GM18951 (cell line): ENCODE measurements around the gene S1PR4.

ENCODE experiments used
- POLR2A ChIP-seq: IDR thresholded peaks from 4 replicates; pipeline ENCODE4 v1.6.1; 2011; ENCODE audit warnings: mild to moderate bottlenecking; ENCODE audit not compliant: insufficient read length, insufficient read depth; ENCODE audit errors: extremely low read depth
- in situ Hi-C: fragments of 300-500 bp; cut with MboI; formaldehyde crosslinking; loops from one replicate; pipeline ENCODE4 v1.12.0; 2022; ENCODE audit warnings: low sequenced_read_pairs, mixed read lengths, inconsistent platforms; ENCODE audit not compliant: unreplicated experiment

The S1PR4 gene

GRCh38 chr19:3222709-3223108 is 44.1 kb downstream of the S1PR4 start:
- TF ChIP-seq POLR2A, result no peak
- in situ Hi-C loops, result no loop called here

- TF ChIP-seq POLR2A, result no peak
- in situ Hi-C loops, result no loop called here
Measured at GRCh38 chr19:3224346-3225168, 46.0 kb downstream of the S1PR4 start, which contains the start of gene CELF5. Gene CELF5 (plus strand): TSS chr19:3224661. CDS start chr19:3224740, 79 bp downstream.

GRCh38 chr19:3225169-3225485 is 46.6 kb downstream of the S1PR4 start:
- in situ Hi-C loops, result no loop called here
- no peak for TF ChIP-seq POLR2A

GRCh38 chr19:3225677-3226093 is 47.1 kb downstream of the S1PR4 start:
- in situ Hi-C loops, result no loop called here
- TF ChIP-seq POLR2A, result no peak

- TF ChIP-seq POLR2A, result no peak
- in situ Hi-C loops, result no loop called here
Measured at GRCh38 chr19:3227054-3227626, 48.6 kb downstream of the S1PR4 start.

- in situ Hi-C loops, result no loop called here
- TF ChIP-seq POLR2A, result no peak
Measured at GRCh38 chr19:3229346-3229743, 50.8 kb downstream of the S1PR4 start.
